ENCODE data around the gene MIER2. TPM values are rescaled to one million over a fixed set of nuclear protein-coding genes. Genes with fewer than 3 reads are reported as not detected.
A peak's percentile ranks its signal among the peaks of the same experiment; 100 is the strongest.

MIER2 gene
- total RNA-seq, 2 donors from 2014 or later = 18.8 to 25.3 TPM

- DNase-seq (ENCODE audit: low spot score) = peak; percentile 25
- intact Hi-C loops (cut with DNase I) = loop anchor here in 1 of 2 donors (10.0 kb wide), 1 partner anchor 93 kb away; a partner anchor contains a TSS
These were observed 37.3 kb upstream of the MIER2 start for GRCh38 chr19:381901-382300.

GRCh38 chr19:380618-381219 lies 36.1 kb upstream of the MIER2 start:
- intact Hi-C loops (cut with DNase I) = loop anchor here in 1 of 2 donors (10.0 kb wide), 1 partner anchor 94 kb away; a partner anchor contains a TSS
- peak; percentile 28 for DNase-seq (ENCODE audit: low spot score)

DNA sequence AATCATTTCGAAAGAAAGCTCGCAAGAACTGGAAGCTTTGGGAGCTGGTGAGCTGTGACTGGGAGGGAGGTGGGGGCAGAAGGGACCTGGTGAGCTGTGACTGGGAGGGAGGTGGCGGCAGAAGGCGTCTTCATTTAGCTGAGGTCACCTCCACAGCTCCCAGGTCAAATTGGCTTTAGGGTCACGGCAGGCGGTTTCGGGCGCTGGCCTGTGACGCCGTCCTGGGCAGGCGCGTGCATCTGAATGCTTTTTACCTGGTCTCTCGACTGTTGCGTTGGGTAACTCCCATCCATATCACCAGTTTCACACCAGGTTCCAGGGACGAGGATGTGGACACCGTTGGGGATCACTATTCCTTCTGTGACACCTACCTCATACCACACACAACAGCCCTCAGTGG lies 35.2 kb upstream of the MIER2 start:
- intact Hi-C loops (cut with DNase I) = loop anchor here in 1 of 2 donors (10.0 kb wide), 1 partner anchor 95 kb away; a partner anchor contains a TSS

GRCh38 chr19:378706-379105 lies 34.1 kb upstream of the MIER2 start:
- intact Hi-C loops (cut with DNase I) = no loop called here
- DNase-seq (ENCODE audit: low spot score) = peak; percentile 36

More for the DNA sequence above, 35.2 kb upstream of the MIER2 start:
- DNase-seq (ENCODE audit: low spot score) = peak; percentile 49

GRCh38 chr19:377801-378581 lies 33.4 kb upstream of the MIER2 start:
- peak; percentile 68 for DNase-seq (ENCODE audit: low spot score)
- intact Hi-C loops (cut with DNase I) = no loop called here

DNA sequence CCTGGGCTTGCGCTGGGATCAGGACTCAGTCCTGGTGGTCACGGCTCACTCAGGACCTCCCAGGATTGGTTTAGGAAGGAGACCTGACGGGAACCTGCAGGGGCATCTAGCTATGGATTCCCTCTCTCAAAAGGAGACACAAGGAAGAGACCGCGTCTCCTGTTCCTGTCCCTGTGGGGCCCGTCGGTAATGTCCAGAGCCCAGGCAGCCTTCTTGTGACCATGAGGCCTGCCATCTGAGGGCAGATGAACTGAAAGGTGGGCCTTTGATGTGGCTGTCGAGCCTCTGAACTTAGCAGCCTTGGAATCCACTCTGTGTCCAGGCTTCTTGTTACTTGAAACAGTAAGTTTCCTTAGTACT lies 31.5 kb upstream of the MIER2 start:
- intact Hi-C loops (cut with DNase I) = no loop called here
- no peak for DNase-seq (ENCODE audit: low spot score)

DNA sequence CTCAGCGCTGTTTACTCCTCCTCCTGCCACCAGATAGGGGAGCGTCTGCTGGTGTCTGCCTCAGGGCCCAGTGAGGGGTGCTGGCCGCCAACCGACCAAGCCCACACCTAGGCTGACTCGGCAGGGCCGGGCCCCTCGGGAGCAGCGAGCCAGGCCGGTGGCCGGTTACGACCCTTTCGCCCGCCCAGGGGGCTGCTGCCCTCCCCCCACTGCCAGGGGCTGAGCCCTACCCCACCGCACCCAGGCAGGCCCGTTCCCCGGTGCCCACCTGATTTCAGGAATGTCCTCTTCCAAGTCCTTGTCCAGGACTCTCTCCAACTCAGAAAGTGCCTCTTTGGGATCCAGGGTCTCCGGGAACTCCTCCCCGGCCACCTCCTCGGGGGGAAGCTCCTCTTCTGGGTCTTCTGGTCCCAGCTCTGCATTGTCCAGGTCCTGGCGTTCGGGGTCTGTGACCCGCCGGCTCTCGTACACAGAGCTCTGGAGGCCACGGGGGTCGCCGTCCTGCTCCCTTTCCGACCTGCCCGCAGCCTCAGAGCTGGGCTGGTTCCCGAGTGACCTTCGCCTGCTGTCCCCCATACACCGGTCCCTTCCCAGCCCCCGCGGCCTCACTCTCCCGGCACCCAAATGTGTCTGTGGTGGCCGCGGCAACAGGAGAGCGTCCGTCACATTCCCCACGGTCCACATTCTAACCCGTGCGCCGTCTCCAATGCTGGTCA lies 31.0 kb upstream of the MIER2 start:
- intact Hi-C loops (cut with DNase I) = no loop called here

DNA sequence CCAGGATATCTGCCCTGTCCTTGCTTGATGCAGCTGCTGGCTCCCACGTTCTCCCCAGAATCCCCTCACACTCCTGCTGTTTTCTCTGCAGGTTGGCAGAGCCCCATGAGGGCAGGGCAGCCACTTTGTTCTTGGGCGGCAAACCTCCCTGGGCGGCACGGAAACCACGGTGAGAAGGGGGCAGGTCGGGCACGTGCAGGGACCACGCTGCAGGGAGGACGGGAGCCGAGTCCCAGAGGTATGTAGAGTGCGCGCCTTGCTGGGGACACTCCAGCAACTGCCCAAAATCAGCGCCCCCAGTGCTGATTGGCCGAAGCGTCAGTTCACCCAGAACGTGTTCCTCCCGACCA lies 30.3 kb upstream of the MIER2 start:
- no peak for DNase-seq (ENCODE audit: low spot score)

More for the DNA sequence above, 31.0 kb upstream of the MIER2 start:
- DNase-seq (ENCODE audit: low spot score) = no peak

GRCh38 chr19:374183-374885 lies 29.7 kb upstream of the MIER2 start:
- intact Hi-C loops (cut with DNase I) = no loop called here
- DNase-seq (ENCODE audit: low spot score) = peak; percentile 42

More for the DNA sequence above, 30.3 kb upstream of the MIER2 start:
- intact Hi-C loops (cut with DNase I) = no loop called here

DNA sequence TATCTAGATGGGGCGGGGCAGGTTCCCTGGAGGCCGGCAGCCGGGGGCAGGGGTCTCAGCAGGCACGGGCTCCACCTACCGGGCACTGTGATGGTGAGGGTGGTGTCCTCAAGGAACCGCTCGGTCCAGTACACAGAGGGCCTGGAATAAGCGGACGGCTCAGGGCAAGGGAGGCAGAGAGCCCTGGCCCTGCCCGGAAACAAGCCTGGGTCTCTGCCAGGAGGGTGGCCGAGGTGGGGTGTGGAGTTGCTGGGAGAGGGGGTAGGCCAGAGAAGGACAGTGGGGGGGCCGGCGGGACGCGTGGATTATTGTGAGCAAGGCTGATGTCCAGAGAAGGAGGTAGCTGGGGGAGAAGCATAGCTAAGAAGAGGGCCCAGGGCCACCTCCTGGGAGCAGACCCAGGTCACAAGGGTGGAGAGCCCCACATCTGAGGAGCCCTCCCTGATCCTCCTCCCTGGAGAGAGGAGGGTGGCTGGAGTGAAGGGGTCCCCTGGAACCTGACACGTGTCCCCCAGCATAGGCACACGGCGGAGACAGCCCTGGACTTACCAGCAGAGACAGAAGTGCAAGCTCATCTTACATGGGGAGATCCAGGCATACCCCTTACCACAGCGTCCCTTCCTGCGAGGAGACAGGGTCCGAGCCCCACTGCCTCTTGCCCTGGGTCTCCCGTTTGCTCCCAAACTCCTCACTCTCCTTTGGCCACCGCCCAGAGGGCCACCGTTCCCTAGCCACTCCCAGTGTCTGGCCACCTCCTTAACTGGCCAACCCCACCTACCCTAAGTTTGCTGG lies 29.0 kb upstream of the MIER2 start:
- DNase-seq (ENCODE audit: low spot score) = peak; percentile 65
- intact Hi-C loops (cut with DNase I) = no loop called here

DNA sequence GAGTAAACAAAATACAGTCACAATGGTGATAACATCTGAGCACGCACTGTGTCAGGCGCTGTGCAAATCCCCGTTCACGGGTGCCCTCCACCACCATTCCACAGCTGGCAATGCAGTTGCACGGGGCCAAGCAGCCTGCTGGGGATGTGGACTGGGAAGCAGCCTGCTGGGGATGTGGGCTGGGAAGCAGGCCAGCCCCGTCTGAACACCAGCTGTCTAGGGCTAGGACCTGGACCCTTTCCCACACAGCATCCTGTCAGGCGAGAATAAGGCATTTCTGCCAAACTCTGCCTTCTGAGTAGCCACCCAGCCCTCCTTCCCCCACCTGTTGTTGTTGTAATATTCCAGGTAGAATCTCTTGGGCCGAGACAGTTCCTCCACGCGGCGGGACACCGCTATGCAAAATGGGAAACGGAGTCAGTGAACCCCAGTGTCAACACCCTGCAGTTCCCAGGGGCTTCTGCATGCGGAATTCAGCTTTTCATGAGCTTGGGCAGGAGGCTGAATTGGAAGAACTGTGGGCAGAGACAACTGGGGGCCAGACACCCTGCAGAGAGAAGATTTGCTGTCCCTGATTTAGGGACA lies 27.8 kb upstream of the MIER2 start:
- intact Hi-C loops (cut with DNase I) = no loop called here
- DNase-seq (ENCODE audit: low spot score) = peak; percentile 71

DNA sequence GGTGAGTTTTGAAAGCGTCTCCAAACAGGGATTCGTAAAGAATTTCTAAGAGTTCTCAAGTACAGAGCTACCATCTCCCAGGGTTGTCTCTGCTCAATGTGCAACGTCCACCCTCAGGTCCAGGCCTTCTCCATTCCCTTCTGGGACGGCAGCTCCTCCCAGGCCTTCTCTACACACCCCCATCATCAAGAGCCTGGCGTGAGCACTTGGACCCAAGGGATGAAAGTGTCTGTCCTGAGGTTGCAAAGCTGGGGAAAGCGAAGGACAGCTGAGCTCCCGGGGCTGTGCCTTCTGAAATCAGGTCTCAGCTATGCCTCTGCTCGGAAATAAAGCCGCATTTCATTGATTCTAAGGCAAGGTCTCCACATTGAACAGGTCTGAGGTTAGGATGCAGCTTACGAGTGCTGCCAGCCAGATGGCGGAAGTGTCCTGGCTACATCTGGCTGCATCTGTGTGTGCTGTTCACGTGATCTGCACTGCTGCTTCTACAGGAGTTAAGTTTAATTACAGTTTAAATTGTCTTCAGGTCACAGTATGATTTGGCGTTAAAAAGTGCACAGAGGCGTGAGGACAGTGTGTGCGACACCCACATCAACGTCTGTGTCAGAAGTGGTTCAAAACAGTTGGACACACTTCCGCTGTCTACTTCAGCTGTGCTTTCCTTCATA lies 27.0 kb upstream of the MIER2 start:
- intact Hi-C loops (cut with DNase I) = no loop called here
- DNase-seq (ENCODE audit: low spot score) = peak; percentile 15

DNA sequence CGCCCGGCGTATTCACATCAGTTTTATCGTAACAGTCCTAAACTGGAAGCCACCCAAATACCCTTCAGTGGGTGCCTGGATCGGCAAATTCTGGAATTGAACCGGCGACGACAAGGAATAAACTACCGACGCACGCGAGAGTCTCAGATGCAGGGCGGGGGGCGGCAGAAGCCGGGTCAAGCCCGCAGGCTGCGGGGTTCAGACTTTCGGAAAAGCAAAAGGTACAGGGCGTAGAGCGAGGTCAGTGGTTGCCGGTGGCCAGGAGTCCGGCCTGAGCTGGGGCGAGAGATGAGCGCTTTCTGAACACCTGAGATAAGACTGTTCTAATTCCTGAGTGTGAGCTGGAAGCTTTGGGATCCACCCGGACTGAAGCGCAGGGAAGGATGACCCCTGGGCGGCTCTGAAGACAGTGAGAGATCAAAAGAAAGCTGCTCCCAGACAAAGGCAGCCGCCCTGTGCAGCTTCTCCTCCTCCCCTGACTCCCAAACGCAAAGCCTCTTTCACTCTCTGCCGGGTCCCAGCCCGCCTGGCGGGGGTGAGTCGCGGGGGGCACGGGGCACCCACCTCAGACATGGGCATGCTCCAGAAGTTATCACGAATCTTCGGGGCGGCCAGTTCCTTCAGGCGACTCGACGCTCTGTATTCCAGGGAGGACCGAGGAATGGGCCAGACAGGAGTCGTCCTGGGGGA lies 26.2 kb upstream of the MIER2 start:
- intact Hi-C loops (cut with DNase I) = no loop called here
- peak; percentile 58 for DNase-seq (ENCODE audit: low spot score)

DNA sequence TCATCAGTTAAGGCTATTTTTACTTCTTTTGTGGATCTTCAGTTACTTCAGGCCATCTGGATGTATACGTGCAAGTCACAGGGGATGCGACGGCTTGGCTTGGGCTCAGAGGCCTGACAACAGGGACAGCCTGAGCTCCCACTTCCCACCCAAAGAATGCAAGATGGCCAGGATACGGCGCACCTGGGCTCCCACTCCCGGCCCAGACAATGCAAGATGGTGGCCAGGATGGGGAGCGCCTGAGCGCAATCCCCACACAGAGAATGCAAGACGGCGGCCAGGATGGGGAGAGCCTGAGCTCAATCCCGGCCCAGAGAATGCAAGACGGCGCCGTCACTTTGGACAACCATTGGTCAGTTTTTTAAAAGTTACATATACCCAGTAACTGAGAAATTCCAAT lies 25.3 kb upstream of the MIER2 start:
- intact Hi-C loops (cut with DNase I) = no loop called here
- DNase-seq (ENCODE audit: low spot score) = peak; percentile 60

DNA sequence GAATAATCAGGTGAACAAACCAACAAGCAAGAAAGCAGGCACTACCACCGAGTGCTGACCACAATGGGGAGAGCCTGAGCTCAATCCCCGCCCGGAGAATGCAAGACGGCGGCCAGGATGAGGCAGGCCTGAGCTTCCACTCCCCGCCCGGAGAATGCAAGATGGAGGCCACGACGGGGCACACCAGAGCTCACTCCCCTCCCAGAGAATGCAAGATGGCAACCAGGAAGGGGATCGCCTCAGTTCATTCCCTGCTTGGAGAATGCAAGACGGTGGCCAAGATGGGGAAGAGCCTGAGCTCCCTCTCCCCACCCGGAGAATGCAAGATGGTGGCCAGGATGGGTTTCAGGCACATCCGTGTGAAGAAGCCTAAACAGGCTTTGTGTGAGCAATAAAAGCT lies 24.7 kb upstream of the MIER2 start:
- DNase-seq (ENCODE audit: low spot score) = peak; percentile 53
- intact Hi-C loops (cut with DNase I) = no loop called here

- intact Hi-C loops (cut with DNase I) = no loop called here
- DNase-seq (ENCODE audit: low spot score) = peak; percentile 59
These were observed 24.0 kb upstream of the MIER2 start for GRCh38 chr19:368630-369024.

DNA sequence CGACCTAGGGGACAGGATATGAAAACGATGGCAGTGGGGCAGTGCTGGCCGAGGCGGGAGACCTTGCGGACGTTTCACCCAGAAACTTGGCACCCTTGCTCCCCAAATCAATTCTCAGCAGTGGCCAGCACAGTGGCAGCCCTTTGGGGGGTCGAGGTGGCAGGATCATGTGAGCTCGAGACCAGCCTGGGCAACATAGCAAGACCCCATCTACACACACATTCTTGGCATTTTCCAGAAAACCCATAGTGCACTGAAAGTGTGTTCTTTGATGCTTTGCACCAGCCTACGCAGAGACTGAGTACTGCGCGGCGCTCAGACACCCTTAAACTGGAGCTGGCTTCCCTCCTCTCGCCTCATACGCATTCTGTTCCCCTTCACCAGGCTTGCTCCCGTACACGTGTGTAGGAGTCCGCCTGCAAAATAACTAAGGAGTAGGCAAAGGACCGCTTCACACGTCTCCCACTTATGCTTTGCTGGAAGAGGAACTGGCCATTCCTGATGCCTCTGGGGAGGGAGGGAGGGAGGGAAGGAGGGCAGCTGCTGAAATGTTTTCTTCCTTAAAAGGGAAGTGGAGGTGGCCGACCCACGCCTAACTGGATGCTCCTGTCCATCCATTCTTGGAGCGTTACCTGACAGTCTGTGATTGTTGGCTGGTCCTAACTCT lies 23.5 kb upstream of the MIER2 start:
- intact Hi-C loops (cut with DNase I) = no loop called here
- DNase-seq (ENCODE audit: low spot score) = peak; percentile 43

All from posterior vena cava (tissue), 2 donors.